Endothelial cell of umbilical vein (primary cell): ENCODE data around the gene JRKL. TPM values are rescaled to one million over a fixed set of nuclear protein-coding genes. Genes with fewer than 3 reads are reported as not detected.

ENCODE experiments used
- BruUV-seq: library from RNA; stranded (reverse); fragments of 400-500 nt; replicated peaks from 2 replicates; lab custom pipeline; 2021; lab: Mats Ljungman, UMichigan
- CTCF ChIA-PET: fragments of 300-600, 350-600 bp; sonication (Branson Sonifier 250); formaldehyde crosslinking; loops from one replicate; lab custom pipeline; 2021; ENCODE audit warnings: antibody characterized with exemption, inconsistent platforms; lab: Charles Lee
- POLR2A ChIA-PET: fragments of 300-600, 350-600 bp; sonication (Branson Sonifier 250); formaldehyde crosslinking; loops from one replicate; lab custom pipeline; 2021; ENCODE audit warnings: antibody characterized with exemption, inconsistent platforms; lab: Charles Lee
- DNase-seq: peaks from one replicate; pipeline ENCODE4 v3.0.0-alpha.2; 2011; ENCODE audit warnings: low read depth, low spot score
- FAIRE-seq: peaks from 2 replicates; lab custom pipeline; 2011; peaks lifted over from hg19 to GRCh38; lab: Jason Lieb, UNC
- H2AFZ ChIP-seq: 2 replicates; pipeline ENCODE4 v1.6.0; 2012; ENCODE audit warnings: low read depth, low read length, control low read depth, inconsistent platforms
- H3K27ac ChIP-seq: 2 replicates; pipeline ENCODE4 v1.5.1; 2011; ENCODE audit warnings: low read depth, mild to moderate bottlenecking, control low read depth, low read length, moderate library complexity; ENCODE audit not compliant: insufficient read depth
- H3K27me3 ChIP-seq, 2 experiments: 2 replicates each; pipeline versions ENCODE4 v1.6.0 to v1.6.1; 2011; ENCODE audit warnings: low read length in 2 of 2, mixed read lengths in 1 of 2; ENCODE audit not compliant: control insufficient read depth in 2 of 2, insufficient read depth in 2 of 2
- H3K36me3 ChIP-seq, 2 experiments: 2 replicates in 1 of 2; 3 replicates in 1 of 2; pipeline ENCODE4 v1.5.1; 2011; ENCODE audit warnings: low read length in 2 of 2, mild to moderate bottlenecking in 1 of 2, moderate library complexity in 1 of 2; ENCODE audit not compliant: control insufficient read depth in 2 of 2, insufficient read depth in 2 of 2; ENCODE audit errors: extremely low read depth in 1 of 2
- H3K4me1 ChIP-seq: 3 replicates; pipeline ENCODE4 v1.5.1; 2011; ENCODE audit warnings: mild to moderate bottlenecking, low read length; ENCODE audit not compliant: control insufficient read depth, insufficient read depth; ENCODE audit errors: extremely low read depth
- H3K4me2 ChIP-seq: 2 replicates; pipeline ENCODE4 v1.6.1; 2011; ENCODE audit warnings: low read length, control low read depth, mixed read lengths; ENCODE audit not compliant: insufficient read depth
- H3K4me3 ChIP-seq, 3 experiments: fragments of 200-600 bp in 1 of 3; sonication (generic), shearing (Covaris generic) in 1 of 3; replicated peaks in 1 of 3; 2 replicates each; pipeline ENCODE4 v1.5.1; 2011 to 2016; ENCODE audit warnings: control low read depth in 3 of 3, low read length in 3 of 3, mild to moderate bottlenecking in 2 of 3, inconsistent platforms in 1 of 3, low read depth in 1 of 3, moderate library complexity in 1 of 3; ENCODE audit not compliant: insufficient read depth in 1 of 3
- H3K79me2 ChIP-seq: 2 replicates; pipeline ENCODE4 v1.6.0; 2012; ENCODE audit warnings: low read length, inconsistent platforms; ENCODE audit not compliant: control insufficient read depth, insufficient read depth
- H3K9ac ChIP-seq: replicated peaks from 2 replicates; pipeline ENCODE3; 2011; ENCODE audit warnings: low read length, control low read depth; ENCODE audit not compliant: insufficient read depth; ENCODE audit errors: extremely low read depth
- H3K9me1 ChIP-seq: replicated peaks from 3 replicates; pipeline ENCODE4 v1.6.0; 2011; ENCODE audit warnings: mild to moderate bottlenecking, low read length; ENCODE audit not compliant: control insufficient read depth, insufficient read depth; ENCODE audit errors: extremely low read depth
- H3K9me3 ChIP-seq: replicated peaks from 2 replicates; pipeline ENCODE4 v1.5.1; 2012; ENCODE audit warnings: low read length, inconsistent platforms; ENCODE audit not compliant: control insufficient read depth, insufficient read depth
- H4K20me1 ChIP-seq: replicated peaks from 2 replicates; pipeline ENCODE3; 2011; ENCODE audit warnings: mild to moderate bottlenecking, low read length; ENCODE audit not compliant: control insufficient read depth, insufficient read depth; ENCODE audit errors: extremely low read depth
- CTCF ChIP-seq, 2 donors: IDR thresholded peaks; 1 replicate in 1 of 2; 2 replicates in 1 of 2; pipeline ENCODE4 v1.5.1; 2011; ENCODE audit warnings: low read length in 2 of 2, mild to moderate bottlenecking in 2 of 2, moderate library complexity in 2 of 2, control low read depth in 1 of 2, inconsistent platforms in 1 of 2, low read depth in 1 of 2; ENCODE audit not compliant: insufficient read depth in 1 of 2; ENCODE audit errors: extremely low read depth in 1 of 2
- EZH2 ChIP-seq: IDR thresholded peaks from 2 replicates; pipeline ENCODE4 v1.6.1; 2012; ENCODE audit warnings: borderline replicate concordance, low read depth, mild to moderate bottlenecking, moderate library complexity, low read length, inconsistent platforms; ENCODE audit not compliant: severe bottlenecking
- FOS ChIP-seq: IDR thresholded peaks from 2 replicates; pipeline ENCODE4 v1.6.1; 2011; ENCODE audit warnings: mild to moderate bottlenecking, low read length, moderate library complexity, borderline replicate concordance; ENCODE audit not compliant: insufficient read depth
- GATA2 ChIP-seq: IDR thresholded peaks from 2 replicates; pipeline ENCODE4 v1.7.0; 2011; ENCODE audit warnings: low read depth, mild to moderate bottlenecking, moderate library complexity, mixed read lengths, low read length; ENCODE audit not compliant: insufficient read length, insufficient read depth
- JUN ChIP-seq: IDR thresholded peaks from 2 replicates; pipeline ENCODE4 v1.6.1; 2011; ENCODE audit warnings: borderline replicate concordance, low read depth; ENCODE audit not compliant: insufficient read length, insufficient read depth
- MAX ChIP-seq: IDR thresholded peaks from 2 replicates; pipeline ENCODE4 v1.6.1; 2011; ENCODE audit not compliant: insufficient read depth, insufficient read length
- MYC ChIP-seq: IDR thresholded peaks from one replicate; pipeline ENCODE4 v1.6.1; 2011; ENCODE audit warnings: mild to moderate bottlenecking, low read depth, low read length
- POLR2A ChIP-seq: IDR thresholded peaks from 2 replicates; pipeline ENCODE4 v1.6.1; 2012; ENCODE audit warnings: low read depth, mild to moderate bottlenecking, control low read depth, low read length
- POLR2AphosphoS5 ChIP-seq: IDR thresholded peaks from 2 replicates; pipeline ENCODE4 v1.6.1; 2012; ENCODE audit warnings: low read depth, mild to moderate bottlenecking, control low read depth, low read length, moderate library complexity; ENCODE audit not compliant: insufficient read depth
- dilution Hi-C: fragments of 300-500 bp; cut with MboI; formaldehyde crosslinking; loops from one replicate; pipeline ENCODE4 v1.15.0; 2019; ENCODE audit warnings: low sequenced_read_pairs; ENCODE audit not compliant: extremely low pct_ligation_motif_present
- intact Hi-C: fragments of 100-400 bp; cut with micrococcal nuclease; formaldehyde crosslinking; loops from one replicate; pipeline ENCODE4 v1.10.0; 2022
- polyA plus RNA-seq, 4 experiments: library from polyadenylated mRNA; depleted of rRNA in 3 of 4; stranded (reverse) in 3 of 4; unstranded in 1 of 4; fragments of >200 nt; gene quantifications; 2 replicates each; pipeline versions ENCODE4 v1.2.1 to v1.2.3, GENCODE V29; 2011 to 2012; ENCODE audit warnings: missing spikeins in 1 of 4
- total RNA-seq: library from RNA; stranded (reverse); gene quantifications from 2 replicates; pipeline ENCODE4 v1.2.3, GENCODE V29; 2021

JRKL gene
- total and polyA plus RNA-seq, 2 donors (not counting 3 experiments of a cell fraction or from before 2014, with no cell fraction given) = 1.4 to 7.6 TPM

DNA sequence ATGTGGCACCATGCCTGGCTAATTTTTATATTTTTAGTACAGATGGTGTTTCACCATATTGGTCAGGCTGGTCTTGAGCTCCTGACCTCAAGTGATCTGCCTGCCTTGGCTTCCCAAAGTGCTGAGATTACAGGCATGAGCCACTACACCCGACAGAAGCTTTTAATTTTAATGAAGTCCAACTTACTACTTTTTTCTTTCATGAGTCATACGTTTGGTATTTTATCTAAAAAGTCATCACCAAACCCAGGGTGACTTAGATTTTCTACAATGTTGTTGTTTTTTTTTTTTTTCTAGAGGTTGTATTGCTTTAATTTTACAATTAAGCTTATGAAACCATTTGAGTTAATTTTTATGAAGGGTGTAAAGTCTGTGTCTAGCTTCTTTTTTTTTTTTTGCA lies 34.9 kb downstream of the JRKL start:
- peak; percentile 23 for TF ChIP-seq FOS
- no peak for TF ChIP-seq MAX
- no peak for TF ChIP-seq MYC
- TF ChIP-seq POLR2AphosphoS5 = no peak
- TF ChIP-seq EZH2 = no peak
- TF ChIP-seq JUN = peak; percentile 74
- no TSS peak for BruUV-seq
- no peaks in the 10 kb centered on the region for H3K36me3 ChIP-seq
- DNase-seq (peak; percentile 51), FAIRE-seq (no peak)
- H3K27me3 ChIP-seq = peaks cover 0 to 17% of the 10 kb centered on the region in 2 experiments
- CTCF ChIA-PET = interaction anchor here (0.7 to 4.1 kb wide), 13 partner anchors 10 to 1867 kb away, joined by 3 to 54 read pairs (median 3); partner anchors contain the start of gene MAML2
- POLR2A ChIA-PET = interaction anchor here (0.6 kb wide), 1 partner anchor 636 kb away, joined by 3 read pairs; no protein-coding TSS in a partner anchor
- H3K79me2 ChIP-seq = no peaks in the 10 kb centered on the region
- dilution Hi-C loops = no loop called here
- no peak overlapping the region for H3K9ac ChIP-seq
- H3K4me2 ChIP-seq = no peak overlapping the region
- no peaks in the 10 kb centered on the region for H3K9me1 ChIP-seq
- no peak overlapping the region for H3K4me3 ChIP-seq
- no peaks in the 10 kb centered on the region for H4K20me1 ChIP-seq
- intact Hi-C loops = loop anchor here (5.0 kb wide), 2 partner anchors 1452 to 1902 kb away; partner anchors contain the start of genes CWC15 and KDM4D
- H3K27ac ChIP-seq = no peak overlapping the region
- H2AFZ ChIP-seq = no peak overlapping the region
- peaks cover 2% of the 10 kb centered on the region for H3K4me1 ChIP-seq
- no peaks in the 10 kb centered on the region for H3K9me3 ChIP-seq

- H3K9me3 ChIP-seq = no peaks in the 10 kb centered on the region
- no peak overlapping the region for H3K4me3 ChIP-seq
- dilution Hi-C loops = no loop called here
- intact Hi-C loops = no loop called here
- H3K9me1 ChIP-seq = no peaks in the 10 kb centered on the region
- no TSS peak for BruUV-seq
- POLR2A ChIA-PET = no interaction called here
- H3K4me1 ChIP-seq = peaks cover 2% of the 10 kb centered on the region
- H3K27me3 ChIP-seq = peaks cover 11 to 24% of the 10 kb centered on the region in 2 experiments
- DNase-seq (no peak), FAIRE-seq (no peak)
- no peak overlapping the region for H3K4me2 ChIP-seq
- H2AFZ ChIP-seq = no peak overlapping the region
- no peaks in the 10 kb centered on the region for H3K36me3 ChIP-seq
- H3K9ac ChIP-seq = no peak overlapping the region
- CTCF ChIA-PET = interaction anchor here (1.0 kb wide), 2 partner anchors 37 to 595 kb away, joined by 3 read pairs; no protein-coding TSS in a partner anchor
- no peak overlapping the region for H3K27ac ChIP-seq
- TF ChIP-seq JUN (no peak), EZH2 (no peak), MAX (no peak), POLR2A (no peak), MYC (no peak), CTCF (IDR thresholded peaks at IDR 0.05; ENCODE audit: extremely low read depth in 1 of 2, insufficient read depth in 1 of 2, low read depth in 1 of 2, low read length in 2 of 2) (no peak), GATA2 (no peak), POLR2AphosphoS5 (no peak), FOS (no peak)
- H3K79me2 ChIP-seq = no peaks in the 10 kb centered on the region
- H4K20me1 ChIP-seq = no peaks in the 10 kb centered on the region
Measured at GRCh38 chr11:96430668-96431067, 40.9 kb downstream of the JRKL start.
